NCI-H146 (cell line): ENCODE data around the gene TIAL1.
"Not testable (repeated sequence)": the region's sequence is repeated elsewhere in the genome, so short reads cannot be mapped to it uniquely, and the experiment has no call there.

Experiments
- DNase-seq: peaks from one replicate; lab custom pipeline; 2025; lab: John Stamatoyannopoulos, UW

Gene TIAL1

GRCh38 chr10:119596537-119597404 is at the start of gene TIAL1:
Gene TIAL1, minus strand, starts transcription at chr10:119596964. Its CDS starts 499 bp downstream, at chr10:119596465.
- DNase-seq, result peak; percentile 99

- DNase-seq, result no peak
Measured at GRCh38 chr10:119644994-119645393, 48.2 kb upstream of the TIAL1 start.

- no peak for DNase-seq
Measured at GRCh38 chr10:119644205-119644814, 47.5 kb upstream of the TIAL1 start.

- no peak for DNase-seq
Measured at GRCh38 chr10:119643306-119644204, 46.8 kb upstream of the TIAL1 start.

- DNase-seq, result no peak
Measured at GRCh38 chr10:119642556-119643111, 45.9 kb upstream of the TIAL1 start.

GRCh38 chr10:119640875-119641526 is 44.2 kb upstream of the TIAL1 start:
- no peak for DNase-seq

- DNase-seq, result no peak
Measured at GRCh38 chr10:119640384-119640783, 43.6 kb upstream of the TIAL1 start.

- no peak for DNase-seq
Measured at GRCh38 chr10:119638982-119639381, 42.2 kb upstream of the TIAL1 start.

- no peak for DNase-seq
Measured at GRCh38 chr10:119637631-119638030, 40.9 kb upstream of the TIAL1 start.

- no peak for DNase-seq
Measured at GRCh38 chr10:119634219-119634544, 37.4 kb upstream of the TIAL1 start.

- no peak for DNase-seq
Measured at GRCh38 chr10:119633538-119634218, 36.9 kb upstream of the TIAL1 start.

GRCh38 chr10:119630300-119630699 is 33.5 kb upstream of the TIAL1 start:
- DNase-seq, result no peak

GRCh38 chr10:119625570-119626280 is 29.0 kb upstream of the TIAL1 start:
- DNase-seq, result no peak

- no peak for DNase-seq
Measured at GRCh38 chr10:119621078-119621384, 24.3 kb upstream of the TIAL1 start.

- DNase-seq, result no peak
Measured at GRCh38 chr10:119620241-119621077, 23.7 kb upstream of the TIAL1 start.

GRCh38 chr10:119619811-119620210 is 23.0 kb upstream of the TIAL1 start:
- not testable (repeated sequence) for DNase-seq

GRCh38 chr10:119619215-119619614 is 22.5 kb upstream of the TIAL1 start:
- DNase-seq, result no peak

- DNase-seq, result no peak
Measured at GRCh38 chr10:119616882-119617570, 20.3 kb upstream of the TIAL1 start.

- no peak for DNase-seq
Measured at GRCh38 chr10:119614686-119615085, 17.9 kb upstream of the TIAL1 start.
